NCI-H526 (cell line): Measurements from ENCODE around the gene NAT14.
"Not testable (repeated sequence)": the region's sequence is repeated elsewhere in the genome, so short reads cannot be mapped to it uniquely, and the experiment has no call there.

Experiments used
- DNase-seq, 2 experiments: peaks; one replicate each; lab custom pipeline; 2025; lab: John Stamatoyannopoulos, UW

The NAT14 gene

DNA sequence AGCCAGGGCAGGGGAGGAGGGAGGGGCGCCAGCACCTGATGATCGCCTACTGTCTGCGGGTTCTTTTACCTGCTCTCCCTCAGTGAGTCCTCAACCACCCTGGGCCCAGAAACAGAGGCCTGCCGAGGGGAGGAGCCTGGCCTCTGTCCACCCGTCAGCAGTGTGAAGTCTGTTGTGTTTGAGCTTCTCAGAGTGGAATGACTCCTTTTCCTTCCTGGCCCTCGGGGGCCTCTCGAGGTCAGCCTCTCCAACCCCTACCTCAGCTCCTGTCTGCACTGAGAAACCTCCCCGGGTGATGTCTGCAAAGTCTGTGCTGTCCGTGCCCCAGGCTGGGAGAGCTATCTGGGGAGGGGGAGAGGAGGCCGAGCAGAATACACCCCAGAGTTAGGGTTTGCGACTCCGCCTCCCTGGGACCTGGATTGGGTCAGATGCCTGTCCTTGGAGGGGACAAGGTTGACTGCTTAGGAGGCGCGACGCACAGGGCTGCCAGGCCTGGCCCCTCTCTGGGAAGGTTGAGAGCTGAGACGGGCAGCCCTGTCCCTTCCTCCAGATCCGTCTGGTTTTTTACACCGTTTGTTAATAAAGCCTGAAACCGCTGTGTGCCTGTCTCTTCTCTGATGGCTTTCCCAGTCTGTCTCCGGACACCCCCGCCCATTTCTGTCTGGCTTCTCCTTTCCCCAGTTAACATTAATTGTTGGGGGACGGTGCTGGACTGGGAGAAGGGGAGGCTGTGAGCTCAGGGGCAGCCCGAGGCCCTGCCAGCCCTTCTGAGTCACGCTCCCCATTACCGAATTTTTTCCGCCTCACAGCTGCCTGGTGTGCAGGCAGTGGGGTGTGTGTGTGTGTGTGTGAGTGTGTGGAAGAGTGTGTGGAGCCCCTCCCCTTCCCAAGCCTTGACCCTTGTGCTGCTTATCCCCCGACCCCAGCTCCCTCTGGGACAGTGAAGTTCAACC lies 2.3 kb downstream of the NAT14 start:
- DNase-seq, result no peak

DNA sequence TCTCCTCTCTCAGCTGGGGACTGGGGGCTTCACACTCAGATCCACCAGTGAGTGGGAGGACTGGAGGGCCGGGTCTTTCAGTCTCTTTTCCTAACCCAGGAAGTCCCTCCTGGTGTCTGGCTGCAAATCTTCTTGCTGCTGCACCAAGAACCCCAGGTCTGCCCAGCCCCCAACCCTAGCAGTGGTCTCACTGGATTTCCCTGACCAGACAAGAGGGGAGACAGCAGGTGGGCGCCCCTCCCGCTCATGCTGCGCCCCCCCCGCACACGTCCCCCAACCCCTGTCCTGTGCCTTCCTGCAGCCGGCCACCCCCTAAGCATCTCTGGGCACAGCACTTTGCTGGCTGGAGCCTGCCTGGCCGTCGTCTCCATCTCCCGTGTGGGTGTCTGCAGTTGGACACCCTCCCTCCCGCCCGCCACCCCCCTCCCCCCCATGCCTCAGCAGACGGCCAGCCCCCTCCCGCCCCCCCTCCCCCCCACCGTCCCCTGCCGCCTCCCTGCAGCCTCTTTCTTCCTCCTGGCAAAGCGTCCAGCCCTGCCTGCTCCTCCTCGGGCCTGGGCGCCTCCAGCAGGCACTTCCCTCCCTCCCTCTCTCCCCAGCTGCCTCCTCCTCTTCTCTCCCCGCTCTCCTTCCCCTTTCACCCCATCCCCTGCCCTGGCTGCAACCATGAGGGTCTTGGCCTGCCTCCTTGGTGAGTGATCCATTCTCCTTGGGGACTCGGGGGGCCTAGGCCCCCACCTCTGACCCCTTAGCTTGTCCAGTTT lies 3.1 kb downstream of the NAT14 start, which contains the start of gene SSC5D:
Gene SSC5D (plus strand): TSS at position 513 of the 764 bp plus-strand sequence. CDS start 154 bp downstream, at position 667.
- DNase-seq, result no peak

DNA sequence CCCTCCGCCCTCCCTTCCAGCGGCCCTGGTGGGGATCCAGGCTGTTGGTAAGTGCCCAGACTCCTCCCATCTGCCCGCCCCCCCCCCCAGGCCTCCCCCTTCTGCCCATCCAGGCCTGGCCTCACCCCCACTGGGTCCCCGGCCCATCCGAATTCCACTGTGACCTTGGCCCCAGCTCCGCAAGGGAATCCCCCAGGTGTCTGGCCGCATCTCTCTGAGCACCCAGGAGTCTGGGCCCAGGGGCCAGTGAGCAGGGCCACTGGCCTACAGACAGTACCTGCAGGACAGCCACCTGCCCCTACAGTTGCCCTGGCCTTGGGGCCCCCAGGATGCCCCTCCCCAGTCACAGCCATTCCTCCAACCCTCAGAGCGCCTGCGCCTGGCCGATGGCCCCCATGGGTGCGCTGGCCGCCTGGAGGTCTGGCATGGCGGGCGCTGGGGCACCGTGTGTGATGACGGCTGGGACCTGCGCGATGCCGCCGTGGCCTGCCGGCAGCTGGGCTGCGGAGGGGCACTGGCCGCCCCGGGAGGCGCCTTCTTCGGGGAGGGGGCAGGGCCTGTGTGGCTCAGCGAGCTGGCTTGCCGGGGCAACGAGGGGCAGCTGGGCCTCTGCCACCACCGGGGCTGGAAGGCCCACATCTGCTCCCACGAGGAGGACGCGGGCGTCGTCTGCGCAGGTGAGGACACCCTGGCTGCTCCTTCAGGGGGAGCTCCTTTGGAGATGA lies 4.2 kb downstream of the NAT14 start:
- DNase-seq, result no peak

DNA sequence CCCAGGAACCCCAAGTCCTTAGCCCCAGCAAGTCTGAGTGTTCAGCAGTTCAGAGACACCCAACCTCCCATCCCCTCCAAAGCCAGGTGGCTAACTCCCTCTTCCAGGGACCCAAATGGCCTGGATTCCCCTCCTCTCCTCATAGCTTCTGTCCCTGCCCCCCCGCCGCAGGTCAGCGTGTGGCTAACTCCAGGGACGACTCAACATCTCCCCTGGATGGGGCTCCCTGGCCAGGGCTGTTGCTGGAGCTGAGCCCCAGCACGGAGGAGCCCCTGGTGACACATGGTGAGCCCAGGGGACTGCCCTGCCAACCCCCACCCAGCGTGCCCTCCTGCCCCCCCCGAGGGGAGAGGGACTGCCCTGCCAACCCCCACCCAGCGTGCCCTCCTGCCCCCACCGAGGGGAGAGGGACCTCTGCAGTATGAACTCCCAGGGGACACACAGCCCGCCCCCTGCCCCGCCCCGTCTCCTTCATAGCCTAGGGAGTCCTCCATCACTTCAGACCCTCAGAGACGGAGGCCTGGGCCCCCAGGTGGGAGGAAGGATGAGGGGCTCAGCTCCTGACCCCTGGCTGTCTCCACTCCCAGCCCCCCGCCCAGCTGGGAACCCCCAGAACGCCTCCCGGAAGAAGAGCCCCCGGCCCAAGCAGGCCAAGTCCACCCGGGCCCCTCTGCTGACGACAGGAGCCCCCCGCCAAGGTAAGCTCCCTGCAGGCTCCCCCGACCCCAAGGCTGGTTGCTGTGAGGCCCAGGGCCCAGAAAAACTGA lies 4.9 kb downstream of the NAT14 start:
- no peak for DNase-seq

DNA sequence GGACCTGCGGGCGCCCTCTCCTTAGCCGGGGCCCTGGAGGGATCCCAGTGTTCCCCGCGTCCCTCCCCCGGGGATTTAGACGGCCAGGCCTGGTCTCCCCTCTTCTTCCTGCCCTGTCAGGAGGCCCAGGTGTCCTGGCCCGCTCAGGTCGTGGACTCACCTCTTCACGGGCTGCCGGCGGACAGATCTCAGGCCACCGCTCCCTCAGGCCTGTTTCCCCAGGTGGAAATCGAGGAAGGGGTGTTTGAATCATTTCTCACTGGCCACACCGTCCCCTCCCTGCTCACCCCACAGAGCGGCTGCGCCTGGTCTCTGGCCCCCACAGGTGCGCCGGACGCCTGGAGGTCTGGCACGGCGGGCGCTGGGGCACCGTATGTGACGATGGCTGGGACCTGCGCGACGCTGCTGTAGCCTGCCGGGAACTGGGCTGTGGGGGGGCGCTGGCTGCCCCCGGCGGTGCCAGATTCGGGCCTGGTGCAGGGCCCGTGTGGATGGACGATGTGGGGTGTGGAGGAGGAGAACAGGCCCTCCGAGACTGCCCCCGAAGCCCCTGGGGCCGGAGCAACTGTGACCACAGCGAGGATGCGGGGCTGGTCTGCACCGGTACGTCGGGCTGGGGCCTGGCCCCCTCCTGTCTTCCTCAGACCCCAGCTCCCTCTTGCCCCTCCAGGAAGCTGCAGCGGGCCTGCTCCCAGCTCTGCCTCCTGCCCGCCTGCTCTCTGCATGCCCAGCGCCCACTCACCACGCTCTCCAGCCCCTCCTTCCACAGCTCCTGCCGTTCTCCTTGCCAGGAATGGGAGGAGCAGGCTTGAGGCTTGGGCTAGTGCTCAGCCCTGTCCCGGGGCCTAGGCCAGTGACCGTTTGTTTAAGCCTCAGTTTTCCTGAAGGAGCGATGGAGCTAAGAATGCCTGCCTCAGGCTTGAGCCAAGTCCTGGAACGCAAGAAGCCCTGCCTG lies 5.8 kb downstream of the NAT14 start:
- DNase-seq, result no peak

DNA sequence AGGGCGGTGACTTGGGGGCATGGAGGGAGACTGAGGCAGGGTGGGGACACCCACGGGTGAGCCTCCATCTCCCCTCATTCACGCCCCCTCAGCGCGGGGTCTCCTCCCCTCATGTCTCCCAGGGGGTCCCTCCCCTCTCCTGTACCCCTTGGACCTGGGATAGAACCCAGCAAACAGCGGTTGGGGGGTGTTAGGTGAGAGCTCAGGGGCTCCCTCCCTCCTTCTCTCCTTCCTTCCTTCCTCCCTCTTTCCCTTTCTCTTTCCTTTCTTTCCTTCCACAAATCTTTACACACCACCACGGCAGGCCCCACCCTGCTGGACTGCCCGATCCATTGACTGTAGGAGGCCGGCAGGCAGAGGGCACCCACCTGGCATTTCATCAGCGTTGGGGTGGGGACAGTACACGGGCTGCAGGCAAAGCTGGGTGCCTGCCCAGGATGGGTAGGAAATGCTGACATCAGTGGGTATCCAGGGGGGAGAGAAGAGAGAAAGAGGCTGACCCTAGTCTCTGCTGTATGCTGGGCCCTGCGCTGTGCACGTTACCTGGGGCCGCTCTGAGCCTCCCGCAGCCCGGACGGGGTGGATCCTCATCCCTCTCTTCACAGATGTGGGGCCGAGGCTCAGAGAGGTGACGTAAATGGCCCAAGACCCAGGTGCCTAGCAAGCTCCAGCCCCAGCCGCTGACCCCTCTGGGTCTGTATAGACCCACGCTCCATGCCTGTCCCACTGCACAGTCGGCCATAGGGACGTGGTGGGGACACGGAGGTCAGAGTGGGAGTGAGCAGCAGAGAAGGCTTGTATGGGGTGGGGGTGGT lies 6.8 kb downstream of the NAT14 start:
- no peak for DNase-seq

DNA sequence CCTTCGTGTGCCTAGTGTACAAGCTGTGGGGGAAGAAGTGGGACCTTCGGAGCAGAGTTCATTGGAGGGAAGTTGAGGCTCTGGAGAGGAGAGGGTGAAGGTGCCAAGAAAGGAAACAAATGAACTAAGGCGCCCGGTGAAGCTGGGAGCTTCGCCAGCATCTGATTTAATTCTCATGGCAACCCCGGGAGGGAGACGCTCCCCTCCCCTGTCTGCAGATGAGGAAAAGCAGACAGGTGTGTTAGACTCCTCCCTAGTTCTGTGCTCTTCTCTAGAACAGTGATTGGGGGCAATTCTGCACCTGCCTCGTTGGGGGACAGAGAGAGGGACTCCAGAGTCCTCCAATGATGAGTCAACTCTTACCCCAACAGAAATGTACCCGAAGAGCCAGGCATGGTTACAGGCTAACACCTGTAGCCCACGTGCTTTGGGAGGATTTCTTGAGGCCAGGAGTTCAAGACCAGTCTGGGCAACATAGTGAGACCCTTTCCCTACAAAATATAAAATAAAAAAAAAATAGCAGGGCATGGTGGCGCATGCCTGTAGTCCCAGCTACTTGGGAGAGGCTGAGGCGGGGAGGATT lies 7.5 kb downstream of the NAT14 start:
- DNase-seq, result peak in 1 of 2 experiments; percentile 26

DNA sequence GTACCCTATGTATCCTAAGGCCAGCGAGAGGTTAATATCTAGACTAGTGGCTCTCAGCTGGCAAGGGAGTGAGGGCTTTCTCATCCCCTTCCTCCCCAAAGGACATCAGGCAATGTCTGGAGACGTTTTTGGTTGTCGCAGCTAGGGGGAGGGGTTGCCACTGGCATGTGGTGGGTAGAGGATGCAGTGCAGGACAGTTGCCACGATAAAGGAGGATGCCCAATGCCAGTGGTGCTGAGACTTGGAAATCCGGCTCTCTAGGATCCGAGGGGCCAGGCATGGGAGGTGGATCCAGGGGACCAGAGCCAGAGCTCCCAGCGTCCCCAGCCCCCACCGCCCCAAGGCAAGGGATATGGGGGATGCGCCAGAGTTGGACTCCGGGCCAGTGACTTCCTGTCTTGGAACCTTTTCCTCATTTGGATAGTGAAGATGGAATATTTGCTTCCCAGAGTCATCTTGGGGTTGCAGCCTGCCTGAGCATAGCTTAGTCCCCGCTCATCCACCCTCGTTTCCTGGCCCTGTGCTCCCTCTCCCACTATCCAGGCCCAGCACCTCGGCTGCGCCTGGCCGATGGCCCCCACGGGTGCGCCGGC lies 8.2 kb downstream of the NAT14 start:
- no peak for DNase-seq

DNA sequence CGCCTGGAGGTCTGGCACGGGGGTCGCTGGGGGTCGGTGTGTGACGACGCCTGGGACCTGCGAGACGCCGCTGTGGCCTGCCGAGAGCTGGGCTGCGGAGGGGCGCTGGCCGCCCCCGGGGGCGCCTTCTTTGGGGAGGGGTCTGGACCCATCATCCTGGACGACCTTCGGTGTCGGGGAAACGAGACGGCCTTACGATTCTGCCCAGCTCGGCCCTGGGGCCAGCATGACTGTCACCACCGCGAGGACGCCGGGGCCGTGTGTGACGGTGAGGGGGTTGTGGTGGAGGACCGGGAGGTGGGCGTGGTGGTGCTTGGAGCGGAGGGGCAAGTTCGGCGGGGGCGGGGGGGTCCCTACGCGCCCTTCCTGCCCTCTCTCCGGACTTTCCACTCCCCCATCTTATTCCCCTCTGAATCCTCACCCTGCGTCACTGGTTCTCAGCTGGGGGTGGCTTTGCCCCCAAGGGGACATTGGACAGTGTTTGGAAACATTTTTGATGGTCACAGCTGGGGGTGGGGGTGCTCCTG lies 8.7 kb downstream of the NAT14 start:
- no peak for DNase-seq

DNA sequence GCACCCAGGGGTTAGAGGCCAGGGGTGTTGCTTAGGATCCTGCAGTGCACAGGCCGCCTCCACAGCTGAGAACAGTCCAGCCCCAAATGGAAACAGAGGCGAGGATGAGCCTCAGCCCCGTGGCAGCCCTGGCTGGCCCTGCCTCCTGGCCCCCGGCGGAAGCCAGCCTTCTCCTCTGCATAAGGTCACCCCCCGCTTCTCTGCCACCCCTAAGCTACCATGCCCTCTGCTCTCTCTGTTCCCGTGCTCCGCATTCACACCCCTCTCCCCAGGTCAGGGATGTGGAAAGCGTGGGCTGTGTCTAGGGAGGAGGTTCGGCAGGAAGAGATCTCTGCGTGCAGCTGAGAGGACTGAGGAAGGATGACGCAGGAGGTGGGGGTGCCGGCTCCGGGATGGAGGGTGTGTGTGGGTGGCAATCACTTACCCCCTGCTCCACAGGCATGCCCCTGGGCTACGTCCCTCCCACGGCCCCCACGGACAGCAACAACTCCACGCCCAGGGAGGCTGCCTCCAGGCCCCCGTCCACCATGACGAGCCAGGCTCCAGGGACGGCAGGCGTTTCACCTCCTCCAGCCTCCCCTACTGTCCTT lies 9.3 kb downstream of the NAT14 start:
- no peak for DNase-seq

DNA sequence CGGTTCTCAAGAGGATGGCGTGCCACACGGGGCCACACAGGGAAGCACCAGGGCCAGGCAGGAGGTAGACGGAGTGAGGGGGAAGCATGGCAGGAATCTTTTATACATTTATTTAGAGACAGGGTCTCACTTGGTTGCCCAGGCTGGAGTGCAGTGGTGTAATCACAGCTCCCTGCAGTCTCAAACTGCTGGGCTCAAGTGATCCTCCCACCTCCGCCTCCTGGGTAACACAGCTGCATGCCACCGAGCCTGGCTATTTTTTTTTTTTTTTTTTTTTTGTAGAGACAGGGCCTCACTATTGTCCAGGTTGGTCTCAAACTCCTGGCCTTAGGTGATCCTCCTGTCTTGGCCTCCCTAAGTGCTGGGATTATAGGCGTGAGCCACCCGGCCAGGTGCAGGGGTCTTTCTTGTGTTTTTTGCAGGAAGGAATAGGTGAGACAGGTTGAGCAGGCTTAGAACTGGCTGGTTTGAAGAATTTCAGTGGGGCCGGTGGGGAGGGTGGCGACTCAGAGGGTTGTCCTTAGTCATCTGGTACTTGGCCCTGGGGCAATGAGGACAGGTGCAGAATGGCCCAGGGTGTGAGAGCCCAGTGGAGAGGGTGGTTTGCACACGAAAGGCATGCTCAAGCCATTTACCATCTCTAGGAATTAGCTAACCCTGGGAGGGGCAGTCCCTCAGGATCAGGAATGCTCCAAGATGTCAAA lies 10.8 kb downstream of the NAT14 start:
- no peak for DNase-seq

DNA sequence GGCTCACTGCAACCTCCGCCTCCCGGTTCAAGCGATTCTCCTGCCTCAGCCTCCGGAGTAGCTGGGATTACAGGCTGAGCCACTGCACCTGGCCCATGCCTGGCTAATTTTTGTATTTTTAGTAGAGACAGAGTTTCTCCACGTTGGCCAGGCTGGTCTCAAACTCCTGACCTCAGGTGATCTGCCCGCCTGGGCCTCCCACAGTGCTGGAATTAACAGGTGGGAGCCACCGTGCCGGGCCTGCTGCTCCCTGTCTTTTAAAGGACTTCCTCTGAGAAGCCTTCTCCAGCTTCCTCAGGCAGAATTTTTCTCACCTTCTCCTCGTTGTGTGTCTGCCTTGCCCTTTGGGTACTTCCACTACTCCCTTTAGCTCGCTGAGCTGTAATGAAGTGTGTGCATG lies 11.8 kb downstream of the NAT14 start:
- DNase-seq, result not testable (repeated sequence)

DNA sequence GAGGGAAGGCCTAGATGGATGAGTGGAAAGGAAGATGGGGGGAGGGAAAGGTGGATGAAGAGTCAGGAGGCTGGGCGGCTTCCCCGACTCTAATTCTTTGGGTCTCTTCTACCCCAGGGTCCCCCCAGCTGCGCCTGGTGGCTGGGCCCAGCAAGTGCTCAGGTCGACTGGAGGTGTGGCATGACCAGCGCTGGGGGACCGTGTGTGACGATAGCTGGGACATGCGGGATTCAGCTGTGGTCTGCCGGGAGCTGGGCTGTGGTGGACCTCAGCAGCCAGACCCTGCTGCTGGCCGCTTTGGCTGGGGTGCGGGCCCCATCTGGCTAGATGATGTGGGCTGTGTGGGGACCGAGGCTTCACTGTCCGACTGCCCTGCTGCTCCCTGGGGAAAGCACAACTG lies 12.8 kb downstream of the NAT14 start:
- no peak for DNase-seq

DNA sequence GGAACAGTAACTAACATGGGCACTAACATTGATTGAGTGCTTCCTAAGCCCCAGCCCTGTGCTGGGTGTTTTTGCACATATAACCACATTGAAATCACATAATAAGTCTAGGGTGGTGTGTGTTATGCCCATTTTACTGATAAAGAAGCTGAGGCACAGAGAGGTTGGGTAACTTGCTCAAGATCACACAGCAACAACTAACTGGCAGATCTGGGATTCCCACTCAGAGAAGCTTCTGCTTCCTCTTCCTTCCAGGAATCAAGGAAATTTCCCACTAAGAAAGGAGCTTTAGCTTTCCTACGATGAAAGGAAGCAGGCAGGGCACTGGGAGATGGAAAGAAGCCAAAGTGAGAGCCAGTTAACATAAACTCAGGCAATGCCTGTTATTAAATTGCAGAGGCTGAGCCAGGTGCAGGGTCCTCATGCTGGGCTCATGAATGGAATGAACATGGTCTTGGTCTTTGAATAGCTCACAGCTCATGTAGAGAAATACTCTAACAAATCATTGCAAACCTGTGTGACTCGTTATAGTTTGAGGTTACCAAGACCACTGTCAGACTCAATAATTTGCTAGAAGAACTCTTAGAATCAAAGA lies 13.4 kb downstream of the NAT14 start:
- no peak for DNase-seq

DNA sequence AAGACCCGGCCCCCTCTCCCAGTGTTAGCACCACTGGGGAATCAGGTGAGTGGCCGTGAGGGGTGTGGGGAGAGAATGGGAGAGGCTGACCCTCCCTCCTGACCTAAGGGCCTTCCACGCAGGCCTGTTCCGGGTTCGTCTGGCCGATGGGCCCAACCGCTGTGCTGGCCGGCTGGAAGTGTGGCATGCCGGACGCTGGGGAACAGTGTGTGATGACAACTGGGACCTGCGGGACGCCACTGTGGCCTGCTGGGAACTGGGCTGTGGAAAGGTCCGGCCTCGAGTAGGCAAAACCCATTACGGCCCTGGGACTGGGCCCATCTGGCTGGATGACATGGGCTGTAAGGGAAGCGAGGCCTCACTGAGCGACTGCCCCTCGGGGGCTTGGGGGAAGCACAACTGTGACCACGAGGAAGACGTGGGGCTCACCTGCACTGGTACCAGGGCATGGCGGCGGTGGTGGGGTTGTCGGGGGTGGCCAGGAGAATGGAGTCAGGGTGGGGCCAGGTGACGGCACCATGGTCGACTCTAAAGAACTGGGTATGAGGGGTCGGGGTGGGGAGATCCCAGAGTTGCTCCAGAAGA lies 15.5 kb downstream of the NAT14 start:
- no peak for DNase-seq

DNA sequence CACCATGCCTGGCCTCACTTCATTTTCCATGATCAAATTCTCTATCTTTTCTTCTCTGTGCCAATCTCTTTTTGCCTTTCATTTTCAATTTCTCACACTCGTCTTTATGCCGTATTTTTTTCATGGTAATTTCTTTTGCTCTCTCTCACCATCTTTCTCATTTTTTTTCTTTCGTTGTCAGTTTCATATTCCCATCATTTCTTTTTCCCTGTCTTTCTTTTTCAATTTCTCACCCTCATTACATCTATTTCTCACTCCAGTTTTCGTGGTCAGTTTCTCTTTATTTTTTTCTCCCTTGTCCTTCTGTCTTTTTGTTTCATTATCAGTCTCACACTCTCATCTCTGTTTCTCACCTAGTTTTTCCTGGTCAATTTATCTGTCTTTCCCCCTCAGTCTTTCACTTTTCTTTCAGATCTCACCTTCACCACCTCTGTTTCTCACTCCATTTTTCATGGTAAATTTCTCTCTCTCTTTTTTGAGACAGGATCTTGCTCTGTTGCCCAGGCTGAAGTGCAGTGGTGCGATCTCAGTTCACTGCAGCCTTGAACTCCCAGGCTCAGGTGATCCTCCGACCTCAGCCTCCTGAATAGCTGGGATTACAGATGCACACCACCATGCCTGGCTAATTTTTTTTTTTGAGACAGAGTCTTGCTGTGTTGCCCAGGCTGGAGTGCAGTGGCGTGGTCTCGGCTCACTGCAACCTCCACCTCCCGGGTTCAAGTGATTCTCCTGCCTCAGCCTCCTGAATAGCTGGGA lies 17.4 kb downstream of the NAT14 start:
- DNase-seq, result no peak
